HepG2 (cell line): Measurements from ENCODE around the gene CIITA. TPM values are rescaled to one million over a fixed set of nuclear protein-coding genes. Genes with fewer than 3 reads are reported as not detected.

Experiments
- EED ChIP-seq: sonication (generic); formaldehyde crosslinking; IDR thresholded peaks from 2 replicates; pipeline ENCODE4 v1.5.0; 2020; ENCODE audit warnings: mild to moderate bottlenecking, missing genetic modification reagents
- HMG20A ChIP-seq: IDR thresholded peaks from 2 replicates; pipeline ENCODE4 v1.6.1; 2016; ENCODE audit warnings: borderline replicate concordance
- HOXA9 ChIP-seq: sonication (generic); formaldehyde crosslinking; IDR thresholded peaks from 2 replicates; pipeline ENCODE4 v1.8.1; 2022; ENCODE audit warnings: missing genetic modification reagents, mild to moderate bottlenecking, moderate library complexity, borderline replicate concordance
- IKZF5 ChIP-seq: IDR thresholded peaks from 2 replicates; pipeline ENCODE4 v1.6.1; 2018; ENCODE audit warnings: missing genetic modification reagents, mild to moderate bottlenecking, missing compliant biosample characterization
- KDM5B ChIP-seq: sonication (generic); formaldehyde crosslinking; IDR thresholded peaks from 2 replicates; pipeline ENCODE4 v1.4.0; 2020; ENCODE audit warnings: missing genetic modification reagents, mild to moderate bottlenecking, borderline replicate concordance
- NBN ChIP-seq: fragments of 450-650 bp; conservative IDR thresholded peaks from 2 replicates; pipeline ENCODE4 v1.6.1; 2017
- NCOR1 ChIP-seq: fragments of 200-600 bp; sonication (generic); IDR thresholded peaks from 2 replicates; pipeline ENCODE4 v1.7.0; 2017; ENCODE audit warnings: antibody characterized with exemption, low read length, borderline replicate concordance
- NR1H2 ChIP-seq: sonication (generic); formaldehyde crosslinking; IDR thresholded peaks from 2 replicates; pipeline ENCODE4 v1.8.1; 2022; ENCODE audit warnings: low read depth, missing genetic modification reagents, borderline replicate concordance
- RAD21 ChIP-seq: fragments of 450-650 bp; formaldehyde crosslinking; IDR thresholded peaks from 2 replicates; pipeline ENCODE4 v1.5.0; 2020; ENCODE audit warnings: mild to moderate bottlenecking
- SAP130 ChIP-seq: IDR thresholded peaks from 2 replicates; pipeline ENCODE4 v1.6.1; 2016; ENCODE audit warnings: low read depth
- SMAD3 ChIP-seq: sonication (generic); formaldehyde crosslinking; IDR thresholded peaks from 2 replicates; pipeline ENCODE4 v1.4.0; 2020; ENCODE audit warnings: missing genetic modification reagents
- TCF7L2 ChIP-seq: IDR thresholded peaks from 2 replicates; pipeline ENCODE4 v1.6.1; 2011; ENCODE audit warnings: mild to moderate bottlenecking, low read depth, low read length, moderate library complexity
- ZFP41 ChIP-seq: sonication (generic); formaldehyde crosslinking; IDR thresholded peaks from 2 replicates; pipeline ENCODE4 v1.4.0; 2020; ENCODE audit warnings: mild to moderate bottlenecking, missing genetic modification reagents, borderline replicate concordance
- ZMYM3 ChIP-seq: sonication (generic); formaldehyde crosslinking; IDR thresholded peaks from 2 replicates; pipeline ENCODE4 v1.5.1; 2020; ENCODE audit warnings: mild to moderate bottlenecking, missing genetic modification reagents
- ZNF33B ChIP-seq: sonication (generic); formaldehyde crosslinking; IDR thresholded peaks from 2 replicates; pipeline ENCODE4 v1.5.1; 2020; ENCODE audit warnings: mild to moderate bottlenecking, missing genetic modification reagents
- ZNF496 ChIP-seq: sonication (generic); formaldehyde crosslinking; IDR thresholded peaks from 2 replicates; pipeline ENCODE4 v1.8.1; 2023; ENCODE audit warnings: mild to moderate bottlenecking, moderate library complexity, missing genetic modification reagents; ENCODE audit not compliant: insufficient replicate concordance
- ZNF530 ChIP-seq: sonication (generic); formaldehyde crosslinking; IDR thresholded peaks from 2 replicates; pipeline ENCODE4 v1.5.0; 2020; ENCODE audit warnings: low read depth, mild to moderate bottlenecking, missing genetic modification reagents
- ZNF644 ChIP-seq: IDR thresholded peaks from 2 replicates; pipeline ENCODE4 v1.6.1; 2016; ENCODE audit warnings: low read depth
- ZNF747 ChIP-seq: sonication (generic); formaldehyde crosslinking; IDR thresholded peaks from 2 replicates; pipeline ENCODE4 v1.8.1; 2023; ENCODE audit warnings: missing genetic modification reagents, mild to moderate bottlenecking, borderline replicate concordance
- ZSCAN25 ChIP-seq: sonication (generic); formaldehyde crosslinking; IDR thresholded peaks from 2 replicates; pipeline ENCODE4 v1.8.0; 2022; ENCODE audit warnings: mild to moderate bottlenecking, missing genetic modification reagents
- ZSCAN9 ChIP-seq: IDR thresholded peaks from 2 replicates; pipeline ENCODE4 v1.6.1; 2016; ENCODE audit warnings: borderline replicate concordance
- polyA plus RNA-seq, 8 experiments: library from polyadenylated mRNA; depleted of rRNA in 3 of 8; stranded (reverse) in 7 of 8; unstranded in 1 of 8; fragments of >200 nt; fragmentation: Illumina TruSeq in 4 of 8; extraction: Trizol in 4 of 8; gene quantifications; 2 replicates each; pipeline versions ENCODE4 v1.2.1 to v1.2.3, GENCODE V29; 2011 to 2016; ENCODE audit warnings: low read depth in 4 of 8, missing spikeins in 1 of 8, mixed read lengths in 1 of 8; ENCODE audit not compliant: insufficient read depth in 1 of 8
- total RNA-seq, 5 experiments: library from RNA; depleted of rRNA; stranded (reverse); fragments of >200 nt; fragmentation: Illumina TruSeq; extraction: Trizol; gene quantifications; 2 replicates each; pipeline ENCODE4 v1.2.3, GENCODE V29; 2016; ENCODE audit warnings: low read depth in 1 of 5
- TF ChIP-seq, protein P1 (sequence below): sonication (generic); formaldehyde crosslinking; IDR thresholded peaks from 2 replicates; pipeline ENCODE4 v1.5.1; 2020; ENCODE audit warnings: missing genetic modification reagents, mild to moderate bottlenecking, borderline replicate concordance
- TF ChIP-seq, protein P2 (sequence below): sonication (generic); formaldehyde crosslinking; IDR thresholded peaks from 2 replicates; pipeline ENCODE4 v1.4.0; 2020; ENCODE audit warnings: missing genetic modification reagents, borderline replicate concordance

CIITA gene
- total and polyA plus RNA-seq, 2 of the 13 experiments (the other 11 are each of a cell fraction or from before 2014, with no cell fraction given): 0.08 to 0.09 TPM

DNA sequence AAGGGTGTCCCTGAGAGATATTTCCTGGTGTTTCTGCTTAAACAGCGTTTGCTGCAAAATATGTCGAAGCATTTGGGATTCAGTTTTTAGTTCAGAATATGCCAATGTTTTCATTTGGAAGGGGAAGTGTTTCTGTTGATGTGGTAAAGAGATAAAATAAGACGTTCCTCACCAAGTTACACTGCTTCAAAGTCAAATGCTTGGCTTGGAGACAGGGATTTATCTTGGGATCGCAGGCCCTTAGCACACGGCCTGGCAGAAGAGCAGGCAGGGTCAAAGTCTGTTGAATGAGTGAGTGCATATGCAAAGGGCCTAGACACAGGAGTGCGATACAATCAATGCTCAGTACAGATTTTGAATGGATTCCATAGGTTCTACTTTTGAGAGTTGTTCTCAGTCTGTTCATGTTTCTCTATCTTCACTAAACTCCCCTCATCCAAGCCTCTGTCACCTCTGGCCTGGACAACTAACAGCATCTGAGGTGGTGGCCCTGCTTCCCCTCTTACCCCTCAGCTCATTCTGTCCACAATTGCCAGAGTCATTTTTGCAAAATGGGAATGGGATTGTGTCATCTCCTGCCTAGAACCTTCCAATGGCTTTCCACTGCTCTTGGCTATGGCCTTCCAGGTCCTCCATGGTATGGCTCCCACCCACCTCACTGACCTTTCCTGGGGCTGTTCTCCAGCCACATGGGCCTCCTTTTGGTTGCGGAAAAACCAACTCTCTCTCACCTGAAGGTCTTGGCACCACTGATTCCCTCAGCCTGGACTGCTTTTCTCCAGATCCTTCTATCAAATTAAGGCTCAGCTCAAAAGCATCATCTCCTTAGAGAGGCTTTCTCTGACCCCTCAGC is 62.0 kb downstream of the CIITA start (continued):
- TF ChIP-seq SMAD3 (CRISPR knock-in tag): 0 out of 2 replicates have a peak, but pooled peaks have one; percentile 20
- TF ChIP-seq SAP130 (CRISPR knock-in tag): 0 out of 2 replicates have a peak, but pooled peaks have one; percentile 46
- TF ChIP-seq NBN: no peak
- no peak for TF ChIP-seq TCF7L2
- no peak for TF ChIP-seq EED (CRISPR knock-in tag)
- TF ChIP-seq HMG20A (CRISPR knock-in tag): no peak
- TF ChIP-seq NCOR1: no peak
- 0 out of 2 replicates have a peak, but pooled peaks have one; percentile 55 for TF ChIP-seq KDM5B (CRISPR knock-in tag)
- no peak for TF ChIP-seq NR1H2
- TF ChIP-seq ZMYM3: peak; percentile 53
- TF ChIP-seq RAD21: no peak
- TF ChIP-seq, protein P1, sequence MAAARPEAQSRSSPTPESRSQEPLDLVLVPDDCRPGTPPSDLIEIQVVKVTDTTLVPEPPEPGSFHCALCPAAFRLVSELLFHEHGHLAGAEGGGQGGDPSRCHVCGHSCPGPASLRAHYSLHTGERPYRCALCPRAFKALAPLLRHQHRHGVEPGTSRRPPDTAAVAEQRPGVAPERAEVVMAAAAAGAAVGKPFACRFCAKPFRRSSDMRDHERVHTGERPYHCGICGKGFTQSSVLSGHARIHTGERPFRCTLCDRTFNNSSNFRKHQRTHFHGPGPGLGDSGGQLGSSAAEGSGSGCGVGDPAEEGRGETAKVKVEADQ (CRISPR knock-in tag): 0 out of 2 replicates have a peak, but pooled peaks have one; percentile 53
- TF ChIP-seq ZNF33B (CRISPR knock-in tag): no peak
- no peak for TF ChIP-seq ZNF530 (CRISPR knock-in tag)
- TF ChIP-seq ZSCAN25: 0 out of 2 replicates have a peak, but pooled peaks have one; percentile 28
- peak; percentile 63; the same call in 1 of the 2 replicates for TF ChIP-seq ZSCAN9 (CRISPR knock-in tag)
- TF ChIP-seq IKZF5: peak; percentile 68; the same call in 1 of the 2 replicates
- TF ChIP-seq ZFP41: no peak
- TF ChIP-seq HOXA9 (CRISPR knock-in tag): no peak
- TF ChIP-seq, protein P2, sequence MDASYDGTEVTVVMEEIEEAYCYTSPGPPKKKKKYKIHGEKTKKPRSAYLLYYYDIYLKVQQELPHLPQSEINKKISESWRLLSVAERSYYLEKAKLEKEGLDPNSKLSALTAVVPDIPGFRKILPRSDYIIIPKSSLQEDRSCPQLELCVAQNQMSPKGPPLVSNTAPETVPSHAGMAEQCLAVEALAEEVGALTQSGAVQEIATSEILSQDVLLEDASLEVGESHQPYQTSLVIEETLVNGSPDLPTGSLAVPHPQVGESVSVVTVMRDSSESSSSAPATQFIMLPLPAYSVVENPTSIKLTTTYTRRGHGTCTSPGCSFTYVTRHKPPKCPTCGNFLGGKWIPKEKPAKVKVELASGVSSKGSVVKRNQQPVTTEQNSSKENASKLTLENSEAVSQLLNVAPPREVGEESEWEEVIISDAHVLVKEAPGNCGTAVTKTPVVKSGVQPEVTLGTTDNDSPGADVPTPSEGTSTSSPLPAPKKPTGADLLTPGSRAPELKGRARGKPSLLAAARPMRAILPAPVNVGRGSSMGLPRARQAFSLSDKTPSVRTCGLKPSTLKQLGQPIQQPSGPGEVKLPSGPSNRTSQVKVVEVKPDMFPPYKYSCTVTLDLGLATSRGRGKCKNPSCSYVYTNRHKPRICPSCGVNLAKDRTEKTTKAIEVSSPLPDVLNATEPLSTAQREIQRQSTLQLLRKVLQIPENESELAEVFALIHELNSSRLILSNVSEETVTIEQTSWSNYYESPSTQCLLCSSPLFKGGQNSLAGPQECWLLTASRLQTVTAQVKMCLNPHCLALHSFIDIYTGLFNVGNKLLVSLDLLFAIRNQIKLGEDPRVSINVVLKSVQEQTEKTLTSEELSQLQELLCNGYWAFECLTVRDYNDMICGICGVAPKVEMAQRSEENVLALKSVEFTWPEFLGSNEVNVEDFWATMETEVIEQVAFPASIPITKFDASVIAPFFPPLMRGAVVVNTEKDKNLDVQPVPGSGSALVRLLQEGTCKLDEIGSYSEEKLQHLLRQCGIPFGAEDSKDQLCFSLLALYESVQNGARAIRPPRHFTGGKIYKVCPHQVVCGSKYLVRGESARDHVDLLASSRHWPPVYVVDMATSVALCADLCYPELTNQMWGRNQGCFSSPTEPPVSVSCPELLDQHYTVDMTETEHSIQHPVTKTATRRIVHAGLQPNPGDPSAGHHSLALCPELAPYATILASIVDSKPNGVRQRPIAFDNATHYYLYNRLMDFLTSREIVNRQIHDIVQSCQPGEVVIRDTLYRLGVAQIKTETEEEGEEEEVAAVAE (CRISPR knock-in tag): 0 out of 2 replicates have a peak, but pooled peaks have one; percentile 30
- no peak; the same call in 1 of the 2 replicates for TF ChIP-seq ZNF644 (CRISPR knock-in tag)
- TF ChIP-seq ZNF496 (CRISPR knock-in tag): no peak
- TF ChIP-seq ZNF747 (CRISPR knock-in tag): no peak
